GM23338 (cell line): ENCODE measurements around the gene ATOH8. TPM values are rescaled to one million over a fixed set of nuclear protein-coding genes. Genes with fewer than 3 reads are reported as not detected.

Experiments
- ATAC-seq: fragments of 200-7000 bp; cut with Tn5 transposase; 3 replicates; pipeline ENCODE4 v1.9.1; 2020
- DNase-seq: peaks from one replicate; pipeline ENCODE4 v3.0.0-alpha.2; 2015; ENCODE audit warnings: low spot score
- H2AFZ ChIP-seq: fragments of 200-600 bp; sonication (generic); 2 replicates; pipeline ENCODE4 v1.8.0; 2016; ENCODE audit warnings: antibody characterized with exemption, mild to moderate bottlenecking, moderate library complexity
- H3F3A ChIP-seq: fragments of 200-600 bp; sonication (generic); replicated peaks from 2 replicates; pipeline ENCODE4 v1.8.0; 2017; ENCODE audit warnings: antibody characterized with exemption, mixed run types, low read depth
- H3K27ac ChIP-seq: fragments of 200-600 bp; sonication (generic); 2 replicates; pipeline ENCODE4 v1.6.1; 2016; ENCODE audit warnings: low read depth
- H3K27me3 ChIP-seq: fragments of 200-600 bp; sonication (generic); 2 replicates; pipeline ENCODE4 v1.8.0; 2016; ENCODE audit warnings: mild to moderate bottlenecking, mixed run types, moderate library complexity; ENCODE audit not compliant: insufficient read depth
- H3K36me3 ChIP-seq: fragments of 200-600 bp; sonication (generic); 2 replicates; pipeline ENCODE4 v1.8.0; 2016; ENCODE audit warnings: mild to moderate bottlenecking; ENCODE audit not compliant: insufficient read depth
- H3K4me1 ChIP-seq: fragments of 200-600 bp; sonication (generic); 2 replicates; pipeline ENCODE4 v1.8.0; 2016; ENCODE audit warnings: mild to moderate bottlenecking, moderate library complexity; ENCODE audit not compliant: insufficient read depth
- H3K4me2 ChIP-seq: fragments of 200-600 bp; sonication (generic); 2 replicates; pipeline ENCODE4 v1.7.1; 2017; ENCODE audit warnings: mixed run types
- H3K4me3 ChIP-seq: fragments of 200-600 bp; sonication (generic); 2 replicates; pipeline ENCODE4 v1.6.1; 2016; ENCODE audit warnings: mixed run types
- H3K79me2 ChIP-seq: fragments of 200-600 bp; sonication (generic); replicated peaks from 2 replicates; pipeline ENCODE4 v1.8.0; 2017; ENCODE audit warnings: mild to moderate bottlenecking; ENCODE audit not compliant: insufficient read depth
- H3K9me2 ChIP-seq: fragments of 200-600 bp; sonication (generic); 2 replicates; pipeline ENCODE4 v1.8.0; 2017; ENCODE audit not compliant: insufficient read depth
- H4K20me1 ChIP-seq: fragments of 200-600 bp; sonication (generic); replicated peaks from 2 replicates; pipeline ENCODE4 v1.8.0; 2017; ENCODE audit warnings: mild to moderate bottlenecking; ENCODE audit not compliant: insufficient read depth
- H3K27ac Mint-ChIP-seq: 2 replicates; pipeline ENCODE4 v1.8.0; 2020; ENCODE audit warnings: inconsistent platforms, mild to moderate bottlenecking, moderate library complexity, mixed read lengths
- H3K27me3 Mint-ChIP-seq: 3 replicates; pipeline ENCODE4 v1.8.0; 2022; ENCODE audit warnings: low read depth, mild to moderate bottlenecking, moderate library complexity, mixed read lengths, inconsistent platforms; ENCODE audit not compliant: insufficient read depth, poor library complexity
- H3K36me3 Mint-ChIP-seq: 3 replicates; pipeline ENCODE4 v1.8.0; 2021; ENCODE audit warnings: low read depth, mild to moderate bottlenecking, inconsistent platforms, moderate library complexity, mixed read lengths
- H3K4me1 Mint-ChIP-seq: 3 replicates; pipeline ENCODE4 v1.8.0; 2020; ENCODE audit warnings: mild to moderate bottlenecking, inconsistent platforms, mixed read lengths
- H3K4me3 Mint-ChIP-seq: 3 replicates; pipeline ENCODE4 v1.8.0; 2021; ENCODE audit warnings: moderate library complexity, mild to moderate bottlenecking, inconsistent platforms, mixed read lengths
- H3K9me3 Mint-ChIP-seq: 3 replicates; pipeline ENCODE4 v1.8.0; 2020; ENCODE audit warnings: moderate library complexity, mild to moderate bottlenecking, inconsistent platforms, mixed read lengths
- CREB1 ChIP-seq: fragments of 250-450 bp; sonication (Bioruptor Pico); IDR thresholded peaks from 2 replicates; pipeline ENCODE4 v1.5.0; 2020; ENCODE audit warnings: low read depth, mild to moderate bottlenecking, moderate library complexity
- CTCF ChIP-seq, 2 experiments: fragments of 200-600 bp in 1 of 2; sonication (generic) in 1 of 2; conservative IDR thresholded peaks; 2 replicates each; pipeline versions ENCODE4 v1.5.1 to v1.6.1; 2016 to 2017; ENCODE audit warnings: antibody characterized with exemption in 2 of 2, low read depth in 2 of 2, mild to moderate bottlenecking in 2 of 2, moderate library complexity in 1 of 2
- EZH2 ChIP-seq: fragments of 200-600 bp; sonication (generic); IDR thresholded peaks from one replicate; pipeline ENCODE4 v1.8.0; 2017; ENCODE audit warnings: antibody characterized with exemption, mild to moderate bottlenecking, low read depth; ENCODE audit not compliant: unreplicated experiment
- EZH2phosphoT487 ChIP-seq: fragments of 200-600 bp; sonication (generic); IDR thresholded peaks from one replicate; pipeline ENCODE4 v1.8.1; 2018; ENCODE audit warnings: antibody characterized with exemption; ENCODE audit not compliant: unreplicated experiment
- NANOG ChIP-seq: IDR thresholded peaks from 2 replicates; pipeline ENCODE4 v1.6.1; 2016; ENCODE audit warnings: antibody characterized with exemption, borderline replicate concordance
- POLR2AphosphoS5 ChIP-seq: IDR thresholded peaks from 2 replicates; pipeline ENCODE4 v1.6.1; 2016; ENCODE audit warnings: antibody characterized with exemption, low read depth
- ZNF114 ChIP-seq: fragments of 250-450 bp; sonication (Bioruptor Pico); IDR thresholded peaks from 2 replicates; pipeline ENCODE4 v1.5.0; 2020; ENCODE audit warnings: mild to moderate bottlenecking, moderate library complexity
- ZNF462 ChIP-seq: fragments of 250-450 bp; sonication (Bioruptor Pico); IDR thresholded peaks from 2 replicates; pipeline ENCODE4 v1.5.0; 2020; ENCODE audit warnings: mild to moderate bottlenecking, moderate library complexity
- polyA plus RNA-seq: library from polyadenylated mRNA; unstranded; fragments of >200 nt; fragmentation: Nextera tagmentation; extraction: Ambion mirVana; gene quantifications from 2 replicates; pipeline ENCODE4 v1.2.1, GENCODE V29; 2016
- total RNA-seq: library from RNA; depleted of rRNA; stranded (reverse); fragments of >200 nt; shearing (Covaris generic); gene quantifications from 2 replicates; pipeline ENCODE4 v1.2.3, GENCODE V29; 2014
- TF ChIP-seq, protein P1 (sequence below): IDR thresholded peaks from 2 replicates; pipeline ENCODE4 v1.6.1; 2016; ENCODE audit warnings: antibody characterized with exemption

The ATOH8 gene
- total and polyA plus RNA-seq, 2 experiments from 2014 or later, result 0.11 to 0.97 TPM

DNA sequence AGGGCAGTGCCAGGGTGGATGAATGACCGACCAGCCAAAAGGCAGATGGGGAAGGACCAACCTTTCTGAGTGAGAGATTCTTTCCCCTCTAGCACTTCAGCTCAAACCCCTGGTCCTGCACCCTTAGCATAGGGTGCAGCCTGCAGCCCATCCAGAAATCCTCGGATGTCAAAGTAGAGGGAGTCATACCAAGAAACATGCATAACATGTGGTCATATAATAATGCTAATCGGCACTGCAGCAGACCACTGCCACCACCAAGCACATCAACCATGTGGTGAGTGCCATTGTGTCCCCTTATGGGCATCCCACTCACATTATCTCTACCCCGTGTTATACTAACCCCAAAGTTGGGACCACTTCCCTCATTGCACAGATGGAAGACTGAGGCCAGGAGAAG, 17.7 kb downstream of the ATOH8 start:
- peak overlapping the region; percentile 82 for H2AFZ ChIP-seq
- no peak for TF ChIP-seq POLR2AphosphoS5
- TF ChIP-seq EZH2, result no peak
- TF ChIP-seq, protein P1, sequence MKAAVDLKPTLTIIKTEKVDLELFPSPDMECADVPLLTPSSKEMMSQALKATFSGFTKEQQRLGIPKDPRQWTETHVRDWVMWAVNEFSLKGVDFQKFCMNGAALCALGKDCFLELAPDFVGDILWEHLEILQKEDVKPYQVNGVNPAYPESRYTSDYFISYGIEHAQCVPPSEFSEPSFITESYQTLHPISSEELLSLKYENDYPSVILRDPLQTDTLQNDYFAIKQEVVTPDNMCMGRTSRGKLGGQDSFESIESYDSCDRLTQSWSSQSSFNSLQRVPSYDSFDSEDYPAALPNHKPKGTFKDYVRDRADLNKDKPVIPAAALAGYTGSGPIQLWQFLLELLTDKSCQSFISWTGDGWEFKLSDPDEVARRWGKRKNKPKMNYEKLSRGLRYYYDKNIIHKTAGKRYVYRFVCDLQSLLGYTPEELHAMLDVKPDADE, result no peak
- no peak for TF ChIP-seq EZH2phosphoT487
- no peak for TF ChIP-seq ZNF462 (CRISPR knock-in tag)
- no peak for TF ChIP-seq CTCF (conservative IDR thresholded peaks at IDR 0.05; ENCODE audit: low read depth in 2 of 2)
- no peak for TF ChIP-seq CREB1 (CRISPR knock-in tag)
- no peak for TF ChIP-seq NANOG
- TF ChIP-seq ZNF114, result no peak
- peaks cover 42% of the 10 kb centered on the region for H3K4me1 ChIP-seq
- H3K27ac ChIP-seq, result no peak overlapping the region
- peaks cover 36% of the 10 kb centered on the region for H3K27me3 ChIP-seq
- H3K4me1 Mint-ChIP-seq, result peaks cover 62% of the 10 kb centered on the region
- DNase-seq, result no peak
- H3K79me2 ChIP-seq, result no peaks in the 10 kb centered on the region
- H3K36me3 Mint-ChIP-seq, result no peaks in the 10 kb centered on the region; the same call in 2 of the 3 replicates
- 0 out of 2 replicates have a peak overlapping the region, but pooled peaks have one; percentile 38 for H3K4me3 ChIP-seq
- H4K20me1 ChIP-seq, result no peaks in the 10 kb centered on the region
- H3K4me3 Mint-ChIP-seq, result no peak overlapping the region; the same call in 2 of the 3 replicates
- no peak overlapping the region for H3K27ac Mint-ChIP-seq
- 0 out of 2 replicates have a peak overlapping the region, but pooled peaks have one; percentile 68 for H3K4me2 ChIP-seq
- no peak for ATAC-seq
- no peaks in the 10 kb centered on the region for H3K9me2 ChIP-seq
- H3F3A ChIP-seq, result 0 out of 2 replicates have a peak, but pooled peaks cover 2% of the 10 kb centered on the region
- no peaks in the 10 kb centered on the region for H3K9me3 Mint-ChIP-seq
- H3K36me3 ChIP-seq, result no peaks in the 10 kb centered on the region
- H3K27me3 Mint-ChIP-seq, result peaks cover 36% of the 10 kb centered on the region
